NCI-H510A (cell line): ENCODE results near the gene DET1.

ENCODE experiments used
- DNase-seq: peaks from one replicate; lab custom pipeline; 2025; lab: John Stamatoyannopoulos, UW

The DET1 gene

DNA sequence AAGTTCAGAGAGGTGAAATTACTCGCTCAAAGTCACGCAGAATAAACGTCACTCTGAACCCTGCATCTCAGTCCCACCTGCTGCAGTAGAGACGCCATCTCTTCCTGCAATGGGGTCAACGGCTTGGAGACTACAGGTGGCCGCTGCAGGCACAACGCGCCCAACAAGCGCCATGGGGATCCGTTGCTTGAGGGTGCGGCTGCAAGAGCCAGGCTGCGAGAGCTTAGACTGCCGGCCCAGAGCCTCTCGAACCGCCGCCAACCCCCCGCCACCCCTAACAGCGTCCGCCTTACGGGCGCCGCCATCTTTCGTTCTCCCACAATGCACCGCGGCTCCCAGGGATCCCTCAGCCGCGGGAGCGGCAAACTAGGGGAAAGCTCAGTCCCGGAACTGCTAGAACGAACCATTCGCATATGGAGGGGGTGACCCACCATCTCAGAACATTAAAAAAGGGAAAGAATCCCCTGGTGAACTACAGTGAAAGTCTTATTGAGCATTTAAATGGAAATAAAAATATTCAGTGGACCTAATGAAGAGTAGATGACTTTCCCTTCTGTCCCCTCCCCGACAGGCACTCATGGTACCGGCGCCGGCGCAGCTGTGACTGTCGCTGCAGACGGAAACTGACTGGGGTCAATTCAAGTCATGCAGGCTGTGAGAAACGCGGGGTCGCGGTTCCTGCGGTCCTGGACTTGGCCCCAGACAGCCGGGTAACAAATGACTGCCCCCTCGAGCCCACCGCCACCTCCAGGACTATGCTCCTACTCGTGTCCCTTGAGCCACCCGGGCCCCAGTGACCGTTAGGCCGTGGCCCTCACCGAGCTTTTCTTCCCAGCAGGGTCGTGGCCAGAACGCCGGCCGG lies 79.2 kb downstream of the DET1 start, which contains the start of the genes MRPL46 and MRPS11:
TSS of gene MRPL46 (minus strand) at position 316 of the 862 bp plus-strand sequence. CDS start at position 305, 11 bp downstream.
TSS of gene MRPS11 (plus strand) at position 636 of the 862 bp plus-strand sequence. CDS start at position 646, 10 bp downstream.
- peak; percentile 61 for DNase-seq

DNA sequence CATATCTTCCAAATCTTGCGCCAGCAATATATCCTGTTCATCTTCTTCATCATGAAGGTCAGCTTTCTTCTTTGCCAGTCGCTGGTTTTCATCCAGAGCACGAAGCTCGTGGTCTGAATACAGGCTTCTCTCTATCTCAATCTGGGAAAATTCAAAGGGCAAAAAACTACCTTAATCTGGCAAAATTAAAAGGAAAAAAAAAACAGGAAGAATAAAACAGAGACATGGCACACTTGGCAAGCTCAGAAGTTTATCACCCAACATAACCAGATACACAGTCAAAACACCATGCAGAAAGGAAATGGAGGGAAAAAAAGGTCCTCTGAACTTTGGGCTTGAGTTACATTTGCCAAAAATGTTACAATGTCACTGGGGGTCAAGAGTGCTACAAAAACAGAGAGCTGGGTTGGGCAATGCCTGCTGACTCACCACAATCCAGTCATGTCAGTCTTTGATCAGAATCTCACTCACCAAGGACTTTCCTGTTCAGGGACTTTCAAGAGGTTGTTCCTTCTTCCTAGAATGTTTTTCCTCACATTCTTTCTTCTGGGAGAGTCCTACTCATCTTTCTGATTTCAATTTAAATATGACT lies 80.8 kb downstream of the DET1 start:
- DNase-seq, result no peak

DNA sequence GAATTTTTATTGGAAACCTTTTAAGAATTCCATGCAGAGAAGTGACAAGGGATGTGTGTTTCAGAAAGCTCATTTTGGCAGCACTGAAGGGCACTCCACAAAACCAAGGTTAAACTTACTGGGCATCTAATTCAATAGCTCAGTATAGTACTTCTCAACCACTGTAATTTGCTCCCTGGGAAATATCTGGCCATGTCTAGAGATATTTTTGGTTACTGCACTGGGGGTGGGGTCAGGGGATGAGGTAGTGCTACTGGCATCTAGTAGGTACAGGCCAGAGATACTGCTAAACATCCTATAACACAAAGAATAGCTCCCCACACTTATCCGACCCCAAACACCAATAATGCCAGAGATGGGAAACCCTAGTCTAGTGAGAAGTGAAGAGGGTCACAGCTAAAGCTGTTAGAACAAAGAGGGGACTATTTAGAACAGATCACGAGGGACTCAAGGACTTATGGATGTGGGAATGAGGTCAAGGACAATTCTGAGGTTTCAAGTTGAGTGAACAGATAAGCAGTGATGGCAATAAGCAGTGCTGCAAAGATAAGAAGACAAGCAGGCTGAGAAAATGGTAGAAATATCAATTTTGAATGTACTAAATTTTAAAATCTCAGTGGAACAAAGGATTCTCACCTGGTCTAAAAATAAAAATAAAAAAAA lies 82.5 kb downstream of the DET1 start:
- DNase-seq, result no peak
